Body of pancreas (tissue), 4 donors: ENCODE data around the gene CNGA3. TPM values are rescaled to one million over a fixed set of nuclear protein-coding genes. Genes with fewer than 3 reads are reported as not detected.
A peak's percentile ranks its signal among the peaks of the same experiment; 100 is the strongest.

Experiments
- ATAC-seq: fragments of 150-250 bp; one replicate; pipeline ENCODE4 v1.9.1; 2016
- DNase-seq, 4 donors: peaks; one replicate each; pipeline ENCODE4 v3.0.0-alpha.2; 2019
- H3K27ac ChIP-seq, 4 donors: fragments of 200-600 bp; sonication (generic); 1 replicate in 3 of 4; 2 replicates in 1 of 4; pipeline versions ENCODE4 v1.5.1 to v1.6.1; 2016 to 2019; ENCODE audit warnings: mild to moderate bottlenecking in 1 of 4, mixed read lengths in 1 of 4, moderate library complexity in 1 of 4
- H3K27me3 ChIP-seq, 2 donors: fragments of 200-600 bp; sonication (generic); one replicate each; pipeline ENCODE4 v1.6.0; 2016; ENCODE audit warnings: mild to moderate bottlenecking in 1 of 2
- H3K36me3 ChIP-seq, 2 donors: fragments of 200-600 bp; sonication (generic); replicated peaks in 1 of 2; 2 replicates each; pipeline ENCODE4 v1.5.1; 2016; ENCODE audit warnings: low read depth in 2 of 2; ENCODE audit not compliant: insufficient read depth in 1 of 2
- H3K4me1 ChIP-seq: fragments of 200-600 bp; sonication (generic); one replicate; pipeline ENCODE4 v1.6.0; 2016
- H3K4me3 ChIP-seq, 2 donors: fragments of 200-600 bp; sonication (generic); 1 replicate in 1 of 2; 2 replicates in 1 of 2; pipeline ENCODE4 v1.5.1; 2016 to 2019
- H3K9me3 ChIP-seq, 3 donors: fragments of 200-600 bp; sonication (generic); 1 replicate in 2 of 3; 2 replicates in 1 of 3; pipeline ENCODE4 v1.5.1; 2016
- POLR2A ChIP-seq, 3 donors: fragments of 450-650 bp; IDR thresholded peaks; one replicate each; pipeline ENCODE4 v1.6.1; 2016; ENCODE audit warnings: antibody characterized with exemption in 3 of 3, mild to moderate bottlenecking in 2 of 3
- WGBS, 2 donors: methylation state at CpG; one replicate each; pipeline ENCODE4 v1.1.5; 2017; 5-methylcytosine and 5-hydroxymethylcytosine counted together
- intact Hi-C: fragments of 100-400 bp; cut with DNase I; formaldehyde crosslinking; loops from one replicate; pipeline ENCODE4 v1.15.1; 2023
- total RNA-seq, 2 donors: library from RNA; depleted of rRNA; stranded (reverse); fragments of >200 nt; gene quantifications; one replicate each; pipeline ENCODE4 v1.1.0, GENCODE V29; 2016
- TF ChIP-seq, protein P1 (sequence below), 7 experiments: fragments of 450-650 bp in 4 of 7; fragments of 200-600 bp in 3 of 7; sonication (generic) in 3 of 7; IDR thresholded peaks; one replicate each; pipeline ENCODE4 v1.5.1; 2016 to 2019; ENCODE audit warnings: antibody characterized with exemption in 7 of 7

Gene CNGA3
- total RNA-seq, result 1 to 10 TPM in 1 of 2 donors, not detected in 1; 1.3 TPM

DNA sequence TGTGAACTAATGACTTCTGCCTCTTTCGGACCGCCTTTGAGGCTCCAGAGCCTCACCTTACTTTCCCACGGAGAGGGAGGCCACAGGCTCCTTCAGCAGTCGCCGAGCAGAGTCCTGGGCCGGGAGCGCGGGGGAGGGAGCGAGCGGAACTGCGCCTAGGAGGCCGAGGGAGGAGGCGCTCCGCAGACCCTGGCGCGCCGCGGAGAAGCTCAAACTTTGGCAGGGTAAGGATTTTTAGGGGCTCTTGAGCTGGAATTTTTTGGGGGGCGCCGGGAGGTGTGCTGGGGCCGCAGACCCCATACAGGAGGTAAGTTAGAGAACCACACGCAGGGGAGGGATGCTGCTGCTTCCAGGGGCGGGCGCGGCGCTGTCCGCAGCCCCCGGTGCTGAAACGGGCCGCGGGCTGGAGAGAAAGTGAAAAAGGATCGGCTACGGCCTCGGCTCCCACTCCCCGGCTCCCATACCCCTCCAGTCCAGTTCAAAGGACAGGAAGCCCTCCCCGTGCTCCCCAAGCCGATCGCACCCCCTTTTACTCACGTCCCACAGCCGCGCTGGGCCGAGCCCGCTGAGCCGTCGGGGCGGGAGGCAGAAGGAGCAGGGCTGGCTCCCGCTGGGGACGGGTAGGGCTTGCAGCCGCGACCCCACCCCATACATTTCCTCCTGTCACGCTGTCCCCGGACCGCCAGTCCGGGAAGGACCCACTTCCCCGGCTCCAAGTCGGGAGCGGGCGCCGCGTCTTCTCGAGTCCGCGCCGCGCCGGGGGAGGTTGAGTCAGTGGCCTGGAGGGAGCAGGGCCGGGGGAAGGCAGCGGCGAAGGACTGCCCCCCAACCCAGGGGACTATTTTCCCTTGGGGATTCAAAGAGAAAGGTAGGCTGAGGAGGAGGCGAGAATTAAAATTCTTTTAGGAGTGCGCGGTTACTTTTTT is at the start of gene CNGA3:
Gene CNGA3 (plus strand): TSS at position 146 of the 926 bp plus-strand sequence. CDS start 23,520 bp downstream, outside the sequence.
- Histone ChIP-seq H3K36me3 (no peaks in the 10 kb centered on the region), H3K27me3 (peaks cover 0 to 20% of the 10 kb centered on the region in 2 donors), H3K9me3 (no peaks in the 10 kb centered on the region), H3K27ac (no peak within 1 kb of the TSS), H3K4me1 (peaks cover 15% of the 10 kb centered on the region), H3K4me3 (no peak within 1 kb of the TSS)
- TF ChIP-seq, protein P1, sequence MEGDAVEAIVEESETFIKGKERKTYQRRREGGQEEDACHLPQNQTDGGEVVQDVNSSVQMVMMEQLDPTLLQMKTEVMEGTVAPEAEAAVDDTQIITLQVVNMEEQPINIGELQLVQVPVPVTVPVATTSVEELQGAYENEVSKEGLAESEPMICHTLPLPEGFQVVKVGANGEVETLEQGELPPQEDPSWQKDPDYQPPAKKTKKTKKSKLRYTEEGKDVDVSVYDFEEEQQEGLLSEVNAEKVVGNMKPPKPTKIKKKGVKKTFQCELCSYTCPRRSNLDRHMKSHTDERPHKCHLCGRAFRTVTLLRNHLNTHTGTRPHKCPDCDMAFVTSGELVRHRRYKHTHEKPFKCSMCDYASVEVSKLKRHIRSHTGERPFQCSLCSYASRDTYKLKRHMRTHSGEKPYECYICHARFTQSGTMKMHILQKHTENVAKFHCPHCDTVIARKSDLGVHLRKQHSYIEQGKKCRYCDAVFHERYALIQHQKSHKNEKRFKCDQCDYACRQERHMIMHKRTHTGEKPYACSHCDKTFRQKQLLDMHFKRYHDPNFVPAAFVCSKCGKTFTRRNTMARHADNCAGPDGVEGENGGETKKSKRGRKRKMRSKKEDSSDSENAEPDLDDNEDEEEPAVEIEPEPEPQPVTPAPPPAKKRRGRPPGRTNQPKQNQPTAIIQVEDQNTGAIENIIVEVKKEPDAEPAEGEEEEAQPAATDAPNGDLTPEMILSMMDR (IDR thresholded peaks at IDR 0.05), result no peak
- no peak for TF ChIP-seq POLR2A (IDR thresholded peaks at IDR 0.05)
- ATAC-seq (no peak), DNase-seq (peak in 3 of 4 donors; percentile 16 to 30 (median 17))
- intact Hi-C loops, result no loop called here
- WGBS, 2 donors, result 2 to 6% methylated on average over 44 to 71 of the region's 72 CpGs

GRCh38 chr2:98297817-98298682 is 48.2 kb upstream of the CNGA3 start:
- no peaks in the 10 kb centered on the region for H3K36me3 ChIP-seq
- H3K4me3 ChIP-seq, result no peak overlapping the region
- H3K27ac ChIP-seq, result no peak overlapping the region
- H3K9me3 ChIP-seq, result no peaks in the 10 kb centered on the region
- TF ChIP-seq POLR2A (IDR thresholded peaks at IDR 0.05), result no peak
- TF ChIP-seq, protein P1 (IDR thresholded peaks at IDR 0.05), result no peak
- DNase-seq (no peak), ATAC-seq (no peak)
- peaks cover 8% of the 10 kb centered on the region for H3K4me1 ChIP-seq
- no peaks in the 10 kb centered on the region for H3K27me3 ChIP-seq
- intact Hi-C loops, result no loop called here
- WGBS, 2 donors, result 49 to 57% methylated on average over 12 of the region's 12 CpGs

DNA sequence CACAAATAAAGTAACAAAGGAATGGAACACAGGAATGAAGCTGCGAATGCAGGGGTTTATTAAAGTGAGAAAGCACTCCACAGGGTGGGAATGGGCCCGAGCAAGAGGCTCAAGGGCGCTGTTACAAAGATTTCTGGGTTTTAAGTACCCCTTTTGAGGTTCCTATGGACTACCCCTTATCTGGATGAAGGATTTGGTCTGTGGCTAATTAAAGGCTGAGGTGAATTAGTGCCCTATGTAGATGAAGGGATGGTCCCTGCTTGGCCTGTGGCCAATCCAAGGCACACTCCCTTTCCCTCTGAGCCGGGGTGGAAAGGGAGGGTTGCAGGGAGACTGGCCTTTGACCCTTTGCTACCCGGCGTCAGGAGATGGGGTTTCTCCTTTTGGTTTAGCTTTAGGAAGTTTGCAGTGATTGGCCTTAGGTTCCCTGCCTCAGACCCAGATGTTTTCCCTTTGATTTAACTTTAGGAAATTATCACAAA is 47.5 kb upstream of the CNGA3 start:
- H3K36me3 ChIP-seq, result no peaks in the 10 kb centered on the region
- ATAC-seq, result no peak
- no peaks in the 10 kb centered on the region for H3K27me3 ChIP-seq
- peaks cover 8% of the 10 kb centered on the region for H3K4me1 ChIP-seq
- intact Hi-C loops, result no loop called here
- TF ChIP-seq, protein P1 (IDR thresholded peaks at IDR 0.05), result no peak
- no peak for TF ChIP-seq POLR2A (IDR thresholded peaks at IDR 0.05)
- H3K9me3 ChIP-seq, result no peaks in the 10 kb centered on the region
- H3K27ac ChIP-seq, result no peak overlapping the region
- no peak for DNase-seq
- no peak overlapping the region for H3K4me3 ChIP-seq
- 58 to 60% methylated on average over 6 of the region's 6 CpGs for WGBS, 2 donors

- Histone ChIP-seq H3K27ac (no peak overlapping the region), H3K4me3 (no peak overlapping the region), H3K4me1 (peaks cover 8% of the 10 kb centered on the region), H3K9me3 (no peaks in the 10 kb centered on the region), H3K36me3 (no peaks in the 10 kb centered on the region), H3K27me3 (no peaks in the 10 kb centered on the region)
- no peak for DNase-seq
- ATAC-seq, result no peak
- intact Hi-C loops, result no loop called here
- TF ChIP-seq, protein P1 (IDR thresholded peaks at IDR 0.05), result no peak
- TF ChIP-seq POLR2A (IDR thresholded peaks at IDR 0.05), result no peak
- 69 to 74% methylated on average over 8 of the region's 8 CpGs for WGBS, 2 donors
Measured at GRCh38 chr2:98299211-98299905, 46.9 kb upstream of the CNGA3 start.
